IMR-90 (cell line): Measurements from ENCODE around the gene NTF3. TPM values are rescaled to one million over a fixed set of nuclear protein-coding genes. Genes with fewer than 3 reads are reported as not detected.

Source experiments
- ATAC-seq: fragments of 200-7000 bp; cut with Tn5 transposase; 2 replicates; pipeline ENCODE4 v1.9.1; 2020; ENCODE audit warnings: low read depth, mild to moderate bottlenecking, moderate library complexity
- BruUV-seq: library from RNA; stranded (reverse); fragments of 400-500 nt; replicated peaks from 2 replicates; lab custom pipeline; 2021; lab: Mats Ljungman, UMichigan
- CTCF ChIA-PET: fragments of 300-600 bp; formaldehyde crosslinking; extraction: SDS; loops from one replicate; lab custom pipeline; 2021; ENCODE audit warnings: antibody characterized with exemption; lab: Yijun Ruan, JAX
- POLR2A ChIA-PET: fragments of 300-600 bp; sonication (Branson Sonifier 250); formaldehyde crosslinking; loops from one replicate; lab custom pipeline; 2022; ENCODE audit warnings: antibody characterized with exemption; ENCODE audit not compliant: unreplicated experiment; lab: Charles Lee
- DNase-seq: peaks from one replicate; pipeline ENCODE4 v3.0.0; 2013
- H2AFZ ChIP-seq: replicated peaks from 2 replicates; pipeline ENCODE3; 2013; ENCODE audit warnings: low read length, mild to moderate bottlenecking; ENCODE audit not compliant: poor library complexity
- H2AK5ac ChIP-seq: 2 replicates; pipeline ENCODE4 v1.6.1; 2013; ENCODE audit warnings: low read depth, low read length, inconsistent platforms
- H2AK9ac ChIP-seq: replicated peaks from 2 replicates; pipeline ENCODE3; 2013; ENCODE audit warnings: mild to moderate bottlenecking, low read depth, low read length, moderate library complexity; ENCODE audit not compliant: poor library complexity
- H2BK120ac ChIP-seq: 2 replicates; pipeline ENCODE4 v1.6.1; 2013; ENCODE audit warnings: low read depth, low read length, inconsistent platforms
- H2BK15ac ChIP-seq: 3 replicates; pipeline ENCODE4 v1.6.1; 2013; ENCODE audit warnings: low read depth, low read length, inconsistent platforms
- H2BK20ac ChIP-seq: 2 replicates; pipeline ENCODE4 v1.6.1; 2013; ENCODE audit warnings: low read depth, mild to moderate bottlenecking, inconsistent platforms, low read length, moderate library complexity
- H2BK5ac ChIP-seq: 2 replicates; pipeline ENCODE4 v1.6.1; 2013; ENCODE audit warnings: mild to moderate bottlenecking, low read depth, low read length, inconsistent platforms; ENCODE audit not compliant: poor library complexity, severe bottlenecking
- H3K14ac ChIP-seq: replicated peaks from 2 replicates; pipeline ENCODE4 v1.6.1; 2013; ENCODE audit warnings: low read depth, low read length, inconsistent platforms
- H3K18ac ChIP-seq: 2 replicates; pipeline ENCODE4 v1.6.1; 2013; ENCODE audit warnings: low read depth, low read length, control low read depth
- H3K23ac ChIP-seq: 2 replicates; pipeline ENCODE4 v1.6.1; 2013; ENCODE audit warnings: low read depth, low read length, inconsistent platforms
- H3K27ac ChIP-seq: 2 replicates; pipeline ENCODE4 v1.5.1; 2013; ENCODE audit warnings: mild to moderate bottlenecking, control low read depth, low read length; ENCODE audit not compliant: insufficient read depth
- H3K27me3 ChIP-seq: 2 replicates; pipeline ENCODE4 v1.6.1; 2013; ENCODE audit warnings: low read length; ENCODE audit not compliant: control insufficient read depth, insufficient read depth
- H3K36me3 ChIP-seq: 2 replicates; pipeline ENCODE4 v1.6.1; 2013; ENCODE audit warnings: low read length, mixed read lengths; ENCODE audit not compliant: control insufficient read depth, insufficient read depth
- H3K4ac ChIP-seq: 2 replicates; pipeline ENCODE4 v1.6.1; 2013; ENCODE audit warnings: low read depth, low read length, inconsistent platforms
- H3K4me1 ChIP-seq: 2 replicates; pipeline ENCODE4 v1.6.1; 2013; ENCODE audit warnings: low read length, mixed read lengths; ENCODE audit not compliant: control insufficient read depth, insufficient read depth
- H3K4me2 ChIP-seq: 2 replicates; pipeline ENCODE4 v1.6.1; 2013; ENCODE audit warnings: low read depth, mild to moderate bottlenecking, control low read depth, low read length, moderate library complexity
- H3K4me3 ChIP-seq: 2 replicates; pipeline ENCODE4 v1.5.1; 2013; ENCODE audit warnings: low read depth, mild to moderate bottlenecking, control low read depth, low read length, moderate library complexity; ENCODE audit not compliant: insufficient read depth
- H3K56ac ChIP-seq: 2 replicates; pipeline ENCODE4 v1.6.1; 2013; ENCODE audit warnings: low read length, inconsistent platforms; ENCODE audit not compliant: insufficient read depth; ENCODE audit errors: extremely low read depth
- H3K79me1 ChIP-seq, 2 experiments: 2 replicates each; pipeline ENCODE4 v1.6.1; 2013; ENCODE audit warnings: low read length in 2 of 2, inconsistent platforms in 1 of 2, low read depth in 1 of 2
- H3K9ac ChIP-seq: 2 replicates; pipeline ENCODE4 v1.6.1; 2013; ENCODE audit warnings: low read depth, low read length, control low read depth
- H3K9me1 ChIP-seq: 2 replicates; pipeline ENCODE4 v1.6.1; 2013; ENCODE audit warnings: low read length, inconsistent platforms; ENCODE audit not compliant: insufficient read depth
- H3K9me3 ChIP-seq: 2 replicates; pipeline ENCODE4 v1.6.1; 2013; ENCODE audit warnings: low read length; ENCODE audit not compliant: control insufficient read depth, insufficient read depth
- H4K20me1 ChIP-seq: 2 replicates; pipeline ENCODE4 v1.6.1; 2013; ENCODE audit warnings: low read length, inconsistent platforms; ENCODE audit not compliant: insufficient read depth
- H4K5ac ChIP-seq: 2 replicates; pipeline ENCODE4 v1.6.1; 2013; ENCODE audit warnings: mild to moderate bottlenecking, low read depth, low read length, control low read depth
- H4K8ac ChIP-seq, 2 experiments: 2 replicates each; pipeline ENCODE4 v1.6.1; 2013; ENCODE audit warnings: low read depth in 2 of 2, low read length in 2 of 2, control low read depth in 1 of 2, inconsistent platforms in 1 of 2
- H4K91ac ChIP-seq: 2 replicates; pipeline ENCODE4 v1.6.1; 2013; ENCODE audit warnings: low read depth, low read length, inconsistent platforms; ENCODE audit not compliant: insufficient read depth
- CEBPB ChIP-seq: IDR thresholded peaks from 2 replicates; pipeline ENCODE4 v1.6.1; 2012; ENCODE audit warnings: low read depth, low read length, improper control_type of control experiment
- CTCF ChIP-seq: conservative IDR thresholded peaks from 2 replicates; pipeline ENCODE4 v1.5.1; 2012; ENCODE audit warnings: mild to moderate bottlenecking, low read depth, low read length, improper control_type of control experiment
- ELK1 ChIP-seq: fragments of 150-350 bp; IDR thresholded peaks from 2 replicates; pipeline ENCODE4 v1.6.1; 2016; ENCODE audit warnings: low read depth, mild to moderate bottlenecking, low read length, moderate library complexity, borderline replicate concordance
- FOS ChIP-seq: fragments of 150-350 bp; IDR thresholded peaks from 2 replicates; pipeline ENCODE4 v1.6.1; 2016; ENCODE audit warnings: low read depth, low read length
- MAFK ChIP-seq: IDR thresholded peaks from 2 replicates; pipeline ENCODE4 v1.6.1; 2012; ENCODE audit warnings: low read depth, low read length, improper control_type of control experiment
- MAZ ChIP-seq: IDR thresholded peaks from 2 replicates; pipeline ENCODE4 v1.6.1; 2012; ENCODE audit warnings: low read depth, mild to moderate bottlenecking, low read length, improper control_type of control experiment, moderate library complexity, borderline replicate concordance
- MXI1 ChIP-seq: IDR thresholded peaks from 2 replicates; pipeline ENCODE4 v1.6.1; 2012; ENCODE audit warnings: low read depth, mild to moderate bottlenecking, low read length, moderate library complexity, borderline replicate concordance
- POLR2A ChIP-seq: IDR thresholded peaks from 2 replicates; pipeline ENCODE4 v1.6.1; 2012; ENCODE audit warnings: mild to moderate bottlenecking, low read depth, low read length
- RAD21 ChIP-seq: IDR thresholded peaks from 2 replicates; pipeline ENCODE4 v1.6.1; 2012; ENCODE audit warnings: low read length, improper control_type of control experiment
- RCOR1 ChIP-seq: IDR thresholded peaks from 2 replicates; pipeline ENCODE4 v1.6.1; 2012; ENCODE audit warnings: mild to moderate bottlenecking, low read length, improper control_type of control experiment; ENCODE audit not compliant: insufficient replicate concordance
- RFX5 ChIP-seq: IDR thresholded peaks from 2 replicates; pipeline ENCODE4 v1.8.0; 2012; ENCODE audit warnings: low read depth, mild to moderate bottlenecking, low read length, moderate library complexity
- SMC3 ChIP-seq: fragments of 150-350 bp; IDR thresholded peaks from 2 replicates; pipeline ENCODE4 v1.6.1; 2016; ENCODE audit warnings: low read depth, mild to moderate bottlenecking, antibody characterized with exemption, low read length, moderate library complexity
- USF2 ChIP-seq: fragments of 150-350 bp; IDR thresholded peaks from 2 replicates; pipeline ENCODE4 v1.6.1; 2017; ENCODE audit warnings: mild to moderate bottlenecking, antibody characterized with exemption, low read length, low read depth
- WGBS, 2 experiments: methylation state at CpG; one replicate each; pipeline versions ENCODE4 v1.1.5 to v1.1.7; 2013; ENCODE audit warnings: missing lambda C conversion rate in 2 of 2; ENCODE audit not compliant: insufficient read length in 1 of 2; ENCODE audit errors: extremely low coverage in 2 of 2; 5-methylcytosine and 5-hydroxymethylcytosine counted together
- dilution Hi-C: fragments of 300-500 bp; cut with HindIII; formaldehyde crosslinking; loops from one replicate; pipeline ENCODE4 v1.14.3; 2018; ENCODE audit warnings: low sequenced_read_pairs; ENCODE audit not compliant: unreplicated experiment
- in situ Hi-C: fragments of 300-500 bp; cut with MboI; formaldehyde crosslinking; loops from 3 replicates; pipeline ENCODE4 v1.14.3; 2019; ENCODE audit warnings: low sequenced_read_pairs, inconsistent platforms, mixed read lengths
- intact Hi-C: fragments of 100-400 bp; cut with micrococcal nuclease; formaldehyde crosslinking; loops from 2 replicates; pipeline ENCODE4 v1.10.0; 2022
- polyA plus RNA-seq, 3 experiments: library from polyadenylated mRNA; depleted of rRNA; stranded (reverse); fragments of >200 nt; gene quantifications; 2 replicates each; pipeline ENCODE4 v1.2.3, GENCODE V29; 2012; ENCODE audit warnings: low replicate concordance in 1 of 3
- total RNA-seq: library from RNA; depleted of rRNA; stranded (reverse); fragments of >200 nt; gene quantifications from 2 replicates; pipeline ENCODE4 v1.2.3, GENCODE V29; 2012

NTF3 gene
- total and polyA plus RNA-seq, 2 of the 4 experiments (the other 2 are of a cell fraction) = 12.2 to 32.4 TPM

GRCh38 chr12:5498806-5499205 is 66.9 kb downstream of the NTF3 start:
- in situ Hi-C loops = no loop called here
- TF ChIP-seq MAFK (no peak), MAZ (no peak), FOS (no peak), POLR2A (no peak), USF2 (no peak), RAD21 (no peak), SMC3 (no peak), MXI1 (no peak), CEBPB (no peak), RFX5 (no peak), RCOR1 (no peak), ELK1 (no peak), CTCF (no peak)

More at GRCh38 chr12:5498806-5499205, 66.9 kb downstream of the NTF3 start:
- ChIA-PET CTCF (no interaction called here), POLR2A (no interaction called here)
- Histone ChIP-seq H4K5ac (peak overlapping the region; percentile 46), H3K23ac (peak overlapping the region; percentile 93; the same call in 1 of the 2 replicates), H3K4me3 (no peak overlapping the region), H2AK9ac (peak overlapping the region; percentile 65), H2BK20ac (peak overlapping the region; percentile 83), H2BK15ac (peak overlapping the region; percentile 55; the same call in 2 of the 3 replicates), H2AK5ac (peak overlapping the region; percentile 91), H3K9ac (no peak overlapping the region), H3K36me3 (peaks cover 12% of the 10 kb centered on the region), H4K20me1 (peaks cover 15% of the 10 kb centered on the region; the same call in 1 of the 2 replicates), H3K27me3 (no peaks in the 10 kb centered on the region), H3K79me1 (peaks cover 29 to 78% of the 10 kb centered on the region in 2 experiments), H3K4ac (peak overlapping the region; percentile 89), H3K4me1 (peaks cover 39% of the 10 kb centered on the region), H2AFZ (no peak overlapping the region), H4K8ac (peak overlapping the region; percentile 29 to 74; a peak in 3 of 4 replicates), H3K9me3 (no peaks in the 10 kb centered on the region), H3K9me1 (peaks cover 42% of the 10 kb centered on the region), H3K27ac (peak overlapping the region; percentile 73; the same call in 1 of the 2 replicates), H2BK120ac (peak overlapping the region; percentile 87), H3K4me2 (no peak overlapping the region), H3K14ac (peak overlapping the region; percentile 78), H2BK5ac (peak overlapping the region; percentile 89), H3K56ac (peak overlapping the region; percentile 55; the same call in 1 of the 2 replicates), H4K91ac (peak overlapping the region; percentile 94), H3K18ac (peak overlapping the region; percentile 66)
- BruUV-seq = no TSS peak
- dilution Hi-C loops (no loop called here), intact Hi-C loops (no loop called here)
- WGBS, 2 experiments = 100% methylated on average over 2 of the region's 8 CpGs; no CpG with 5 or more reads in 1 of the 2 experiments
- ATAC-seq (no peak), DNase-seq (no peak)
